Measurements from ENCODE around the gene CDCA8. TPM values are rescaled to one million over a fixed set of nuclear protein-coding genes. Genes with fewer than 3 reads are reported as not detected.

Gene CDCA8
- polyA plus RNA-seq, 2 of the 4 experiments (the other 2 are of a cell fraction) = 26.8 to 32.1 TPM

- TF ChIP-seq ELK1 (IDR thresholded peaks at IDR 0.05; ENCODE audit: low read depth, low read length) (no peak), HEYL (CRISPR knock-in tag; IDR thresholded peaks at IDR 0.05) (no peak)
Measured at GRCh38 chr1:37673920-37674319, 18.4 kb upstream of the CDCA8 start (continued).

- ATAC-seq = no peak
- no peak for DNase-seq (ENCODE audit: low read depth in 1 of 2, low spot score in 1 of 2)
- H3K27ac ChIP-seq = no peak overlapping the region
- H3K4me3 ChIP-seq = no peak overlapping the region
- ChIA-PET POLR2A (no interaction called here), CTCF (interaction anchor here (1.0 to 2.0 kb wide), 4 partner anchors 13 to 73 kb away, joined by 3 to 7 read pairs (median 4); no protein-coding TSS in a partner anchor)
- no peaks in the 10 kb centered on the region for H3K9me3 ChIP-seq
- no peak overlapping the region for H3K4me2 ChIP-seq
- 53% methylated on average over 14 of the region's 14 CpGs for WGBS (ENCODE audit: missing lambda C conversion rate)
- no peaks in the 10 kb centered on the region for H3K4me1 ChIP-seq
- TF ChIP-seq PHF8 (IDR thresholded peaks at IDR 0.05; ENCODE audit: borderline replicate concordance, low read depth) = no peak
- no peak for TF ChIP-seq FOSL2 (IDR thresholded peaks at IDR 0.05)
- no peak for TF ChIP-seq FOSL2 (CRISPR knock-in tag; IDR thresholded peaks at IDR 0.05)
- TF ChIP-seq HDAC2 (IDR thresholded peaks at IDR 0.05) = no peak
- no peak for TF ChIP-seq FOXS1 (CRISPR knock-in tag; IDR thresholded peaks at IDR 0.05)
- no peak for FAIRE-seq
Measured at GRCh38 chr1:37676281-37677142, 15.8 kb upstream of the CDCA8 start.

DNA sequence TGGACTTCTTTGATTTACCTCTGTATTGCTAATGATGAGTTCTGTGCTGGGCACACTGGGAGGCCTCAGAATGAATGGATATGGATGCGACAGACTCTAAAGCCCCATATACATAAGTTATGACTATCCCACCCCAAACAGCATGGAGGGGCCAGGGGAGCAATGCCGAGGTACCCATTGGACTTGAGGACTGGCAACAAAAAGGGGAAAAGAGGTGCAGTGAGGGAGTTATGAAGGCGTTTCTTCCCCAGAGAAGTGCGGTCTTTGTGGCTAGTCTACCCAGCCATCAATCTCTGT, 15.2 kb upstream of the CDCA8 start:
- H3K4me3 ChIP-seq = no peak overlapping the region
- no peak overlapping the region for H3K4me2 ChIP-seq
- CTCF ChIA-PET = interaction anchor here (1.0 to 1.6 kb wide), 3 partner anchors 12 to 74 kb away, joined by 3 to 7 read pairs (median 4); no protein-coding TSS in a partner anchor
- WGBS (ENCODE audit: missing lambda C conversion rate) = 60% methylated on average over 4 of the region's 4 CpGs
- FAIRE-seq (no peak), ATAC-seq (no peak), DNase-seq (ENCODE audit: low read depth in 1 of 2, low spot score in 1 of 2) (no peak)
- POLR2A ChIA-PET = no interaction called here
- TF ChIP-seq, protein P1, sequence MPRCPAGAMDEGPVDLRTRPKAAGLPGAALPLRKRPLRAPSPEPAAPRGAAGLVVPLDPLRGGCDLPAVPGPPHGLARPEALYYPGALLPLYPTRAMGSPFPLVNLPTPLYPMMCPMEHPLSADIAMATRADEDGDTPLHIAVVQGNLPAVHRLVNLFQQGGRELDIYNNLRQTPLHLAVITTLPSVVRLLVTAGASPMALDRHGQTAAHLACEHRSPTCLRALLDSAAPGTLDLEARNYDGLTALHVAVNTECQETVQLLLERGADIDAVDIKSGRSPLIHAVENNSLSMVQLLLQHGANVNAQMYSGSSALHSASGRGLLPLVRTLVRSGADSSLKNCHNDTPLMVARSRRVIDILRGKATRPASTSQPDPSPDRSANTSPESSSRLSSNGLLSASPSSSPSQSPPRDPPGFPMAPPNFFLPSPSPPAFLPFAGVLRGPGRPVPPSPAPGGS (IDR thresholded peaks at IDR 0.05) = no peak
- TF ChIP-seq KDM5A (IDR thresholded peaks at IDR 0.05) = no peak
- TF ChIP-seq E2F6 (IDR thresholded peaks at IDR 0.05; ENCODE audit: borderline replicate concordance, low read depth) = no peak
- no peak for TF ChIP-seq ESRRA (IDR thresholded peaks at IDR 0.05; ENCODE audit: borderline replicate concordance, low read length)
- no peak for TF ChIP-seq ZC3H11A (IDR thresholded peaks at IDR 0.05)
- no peak for TF ChIP-seq ZNF302 (CRISPR knock-in tag; IDR thresholded peaks at IDR 0.05)
- TF ChIP-seq HOXB13 (CRISPR knock-in tag; IDR thresholded peaks at IDR 0.05; ENCODE audit: low read depth) = no peak
- TF ChIP-seq CHD4 (IDR thresholded peaks at IDR 0.05; ENCODE audit: borderline replicate concordance) = no peak
- TF ChIP-seq HMGXB4 (CRISPR knock-in tag; IDR thresholded peaks at IDR 0.05; ENCODE audit: borderline replicate concordance) = no peak
- TF ChIP-seq FOSL2 (IDR thresholded peaks at IDR 0.05) = no peak
- TF ChIP-seq FOSL2 (CRISPR knock-in tag; IDR thresholded peaks at IDR 0.05) = no peak
- no peak overlapping the region for H3K27ac ChIP-seq
- H3K9me3 ChIP-seq = no peaks in the 10 kb centered on the region
- no peaks in the 10 kb centered on the region for H3K4me1 ChIP-seq
